Measurements from ENCODE around the gene EPM2AIP1.

Gene EPM2AIP1

GRCh38 chr3:37028329-37028728 is 35.4 kb upstream of the EPM2AIP1 start:
- Histone ChIP-seq H3K4me1 (ENCODE audit: low read length) (peaks cover 16% of the 10 kb centered on the region), H4K20me1 (ENCODE audit: insufficient read depth, low read length) (peaks cover 12% of the 10 kb centered on the region), H3K79me2 (ENCODE audit: low read length) (peaks cover 4% of the 10 kb centered on the region; the same call in 1 of the 2 replicates), H3K27me3 (ENCODE audit: low read depth, low read length) (no peaks in the 10 kb centered on the region), H3K9ac (ENCODE audit: low read length) (no peak overlapping the region), H3K4me3 (ENCODE audit: low read length) (no peak overlapping the region), H3K4me2 (ENCODE audit: low read length) (no peak overlapping the region), H2AFZ (ENCODE audit: low read depth, low read length) (no peak overlapping the region), H3K9me3 (ENCODE audit: insufficient read depth, low read length) (no peaks in the 10 kb centered on the region), H3K36me3 (replicated peaks; ENCODE audit: low read depth, low read length) (peaks cover 75% of the 10 kb centered on the region), H3K27ac (ENCODE audit: low read length) (no peak overlapping the region)
- no peak for TF ChIP-seq EZH2phosphoT487 (IDR thresholded peaks at IDR 0.05; ENCODE audit: low read depth)
- no peak for TF ChIP-seq CTCF (IDR thresholded peaks at IDR 0.05; ENCODE audit: low read depth, low read length)

- Histone ChIP-seq H3K4me1 (ENCODE audit: low read length) (peaks cover 16% of the 10 kb centered on the region), H2AFZ (ENCODE audit: low read depth, low read length) (no peak overlapping the region), H3K9ac (ENCODE audit: low read length) (no peak overlapping the region), H3K27me3 (ENCODE audit: low read depth, low read length) (no peaks in the 10 kb centered on the region), H3K9me3 (ENCODE audit: insufficient read depth, low read length) (no peaks in the 10 kb centered on the region), H3K27ac (ENCODE audit: low read length) (no peak overlapping the region), H3K4me2 (ENCODE audit: low read length) (no peak overlapping the region), H3K79me2 (ENCODE audit: low read length) (peaks cover 4% of the 10 kb centered on the region; the same call in 1 of the 2 replicates), H4K20me1 (ENCODE audit: insufficient read depth, low read length) (peaks cover 8% of the 10 kb centered on the region), H3K36me3 (replicated peaks; ENCODE audit: low read depth, low read length) (peaks cover 75% of the 10 kb centered on the region), H3K4me3 (ENCODE audit: low read length) (no peak overlapping the region)
- TF ChIP-seq CTCF (IDR thresholded peaks at IDR 0.05; ENCODE audit: low read depth, low read length) = no peak
- no peak for TF ChIP-seq EZH2phosphoT487 (IDR thresholded peaks at IDR 0.05; ENCODE audit: low read depth)
These were observed 33.9 kb upstream of the EPM2AIP1 start for GRCh38 chr3:37026851-37027250.

- Histone ChIP-seq H3K4me1 (ENCODE audit: low read length) (peaks cover 16% of the 10 kb centered on the region), H2AFZ (ENCODE audit: low read depth, low read length) (no peak overlapping the region), H3K36me3 (replicated peaks; ENCODE audit: low read depth, low read length) (peaks cover 75% of the 10 kb centered on the region), H4K20me1 (ENCODE audit: insufficient read depth, low read length) (peaks cover 8% of the 10 kb centered on the region), H3K4me2 (ENCODE audit: low read length) (no peak overlapping the region), H3K4me3 (ENCODE audit: low read length) (no peak overlapping the region), H3K9ac (ENCODE audit: low read length) (no peak overlapping the region), H3K27ac (ENCODE audit: low read length) (no peak overlapping the region), H3K9me3 (ENCODE audit: insufficient read depth, low read length) (no peaks in the 10 kb centered on the region), H3K79me2 (ENCODE audit: low read length) (peaks cover 4% of the 10 kb centered on the region; the same call in 1 of the 2 replicates), H3K27me3 (ENCODE audit: low read depth, low read length) (no peaks in the 10 kb centered on the region)
- TF ChIP-seq EZH2phosphoT487 (IDR thresholded peaks at IDR 0.05; ENCODE audit: low read depth) (no peak), CTCF (IDR thresholded peaks at IDR 0.05; ENCODE audit: low read depth, low read length) (no peak)
These were observed 32.8 kb upstream of the EPM2AIP1 start for GRCh38 chr3:37025561-37026335.

- Histone ChIP-seq H3K4me1 (ENCODE audit: low read length) (peaks cover 16% of the 10 kb centered on the region), H3K9me3 (ENCODE audit: insufficient read depth, low read length) (no peaks in the 10 kb centered on the region), H3K9ac (ENCODE audit: low read length) (no peak overlapping the region), H3K27ac (ENCODE audit: low read length) (no peak overlapping the region), H3K4me3 (ENCODE audit: low read length) (peak overlapping the region; percentile 22), H3K4me2 (ENCODE audit: low read length) (peak overlapping the region; percentile 54), H3K36me3 (replicated peaks; ENCODE audit: low read depth, low read length) (peaks cover 80% of the 10 kb centered on the region), H2AFZ (ENCODE audit: low read depth, low read length) (no peak overlapping the region), H3K27me3 (ENCODE audit: low read depth, low read length) (no peaks in the 10 kb centered on the region), H3K79me2 (ENCODE audit: low read length) (peaks cover 4% of the 10 kb centered on the region; the same call in 1 of the 2 replicates), H4K20me1 (ENCODE audit: insufficient read depth, low read length) (peaks cover 8% of the 10 kb centered on the region)
- TF ChIP-seq EZH2phosphoT487 (IDR thresholded peaks at IDR 0.05; ENCODE audit: low read depth) (no peak), CTCF (IDR thresholded peaks at IDR 0.05; ENCODE audit: low read depth, low read length) (no peak)
These were observed 32.0 kb upstream of the EPM2AIP1 start for GRCh38 chr3:37024820-37025405.

All from OCI-LY3 (cell line).